SU-DHL-6 (cell line): ENCODE measurements around the gene ALDOA.

Experiments used
- EZH2phosphoT487 ChIP-seq: fragments of 200-600 bp; sonication (generic), shearing (Covaris generic); conservative IDR thresholded peaks from 2 replicates; pipeline ENCODE4 v1.6.1; 2018; ENCODE audit warnings: mild to moderate bottlenecking, antibody characterized with exemption, low read length, moderate library complexity, mixed read lengths
- TF ChIP-seq, protein P1 (sequence below): fragments of 200-600 bp; sonication (generic); IDR thresholded peaks from one replicate; pipeline ENCODE4 v1.5.1; 2017; ENCODE audit warnings: antibody characterized with exemption, mild to moderate bottlenecking, low read length, moderate library complexity; ENCODE audit not compliant: insufficient read depth, poor library complexity, severe bottlenecking

GRCh38 chr16:30088237-30088831 lies 22.8 kb downstream of the ALDOA start:
- TF ChIP-seq, protein P1, sequence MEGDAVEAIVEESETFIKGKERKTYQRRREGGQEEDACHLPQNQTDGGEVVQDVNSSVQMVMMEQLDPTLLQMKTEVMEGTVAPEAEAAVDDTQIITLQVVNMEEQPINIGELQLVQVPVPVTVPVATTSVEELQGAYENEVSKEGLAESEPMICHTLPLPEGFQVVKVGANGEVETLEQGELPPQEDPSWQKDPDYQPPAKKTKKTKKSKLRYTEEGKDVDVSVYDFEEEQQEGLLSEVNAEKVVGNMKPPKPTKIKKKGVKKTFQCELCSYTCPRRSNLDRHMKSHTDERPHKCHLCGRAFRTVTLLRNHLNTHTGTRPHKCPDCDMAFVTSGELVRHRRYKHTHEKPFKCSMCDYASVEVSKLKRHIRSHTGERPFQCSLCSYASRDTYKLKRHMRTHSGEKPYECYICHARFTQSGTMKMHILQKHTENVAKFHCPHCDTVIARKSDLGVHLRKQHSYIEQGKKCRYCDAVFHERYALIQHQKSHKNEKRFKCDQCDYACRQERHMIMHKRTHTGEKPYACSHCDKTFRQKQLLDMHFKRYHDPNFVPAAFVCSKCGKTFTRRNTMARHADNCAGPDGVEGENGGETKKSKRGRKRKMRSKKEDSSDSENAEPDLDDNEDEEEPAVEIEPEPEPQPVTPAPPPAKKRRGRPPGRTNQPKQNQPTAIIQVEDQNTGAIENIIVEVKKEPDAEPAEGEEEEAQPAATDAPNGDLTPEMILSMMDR = no peak
- no peak for TF ChIP-seq EZH2phosphoT487
